ENCODE measurements around the gene ARID1B. TPM values are rescaled to one million over a fixed set of nuclear protein-coding genes. Genes with fewer than 3 reads are reported as not detected.

ARID1B gene
- total and polyA plus RNA-seq, 9 of the 15 experiments (the other 6 are each of a cell fraction or from before 2014, with no cell fraction given), result 12.5 to 50.5 (median 25.8) TPM

- peaks cover 19% of the 10 kb centered on the region for H3K79me2 ChIP-seq (ENCODE audit: control insufficient read depth, insufficient read depth, low read length)
- FAIRE-seq, result no peak
- CTCF ChIA-PET (ENCODE audit: low intra/inter-chr PET ratio), result no interaction called here
These were observed 154.1 kb downstream of the ARID1B start for GRCh38 chr6:156931283-156931682.

More at GRCh38 chr6:156931283-156931682, 154.1 kb downstream of the ARID1B start:
- no peaks in the 10 kb centered on the region for H3K9me3 ChIP-seq (replicated peaks; ENCODE audit: control insufficient read depth, insufficient read depth, low read depth, low read length)
- POLR2A ChIA-PET, result interaction anchor here (0.6 to 0.7 kb wide), 2 partner anchors 12 to 540 kb away, joined by 3 read pairs; no protein-coding TSS in a partner anchor
- H3K4me3 ChIP-seq, result no peak overlapping the region
- peaks cover 6% of the 10 kb centered on the region; the same call in 1 of the 3 replicates for H3K36me3 ChIP-seq (ENCODE audit: control insufficient read depth, insufficient read depth, low read length)
- no peak overlapping the region for H3K9ac ChIP-seq (ENCODE audit: insufficient read depth in 1 of 2, low read depth in 2 of 2, low read length in 2 of 2)
- H3K4me1 ChIP-seq (replicated peaks in 1 of 2; ENCODE audit: control insufficient read depth in 2 of 2, insufficient read depth in 2 of 2, low read length in 2 of 2), result peaks cover 0 to 5% of the 10 kb centered on the region in 2 experiments; a peak in 1 of 5 replicates
- TF ChIP-seq USF1 (CRISPR knock-in tag; IDR thresholded peaks at IDR 0.05) (no peak), POLR3G (IDR thresholded peaks at IDR 0.05; ENCODE audit: extremely low read depth, insufficient read length, insufficient replicate concordance) (no peak), SLC30A9 (CRISPR knock-in tag; IDR thresholded peaks at IDR 0.05) (no peak), MED1 (CRISPR knock-in tag; IDR thresholded peaks at IDR 0.05; ENCODE audit: borderline replicate concordance) (no peak), DACH1 (IDR thresholded peaks at IDR 0.05; ENCODE audit: partially characterized antibody) (no peak), KHSRP (IDR thresholded peaks at IDR 0.05) (no peak), HMGN3 (IDR thresholded peaks at IDR 0.05; ENCODE audit: borderline replicate concordance, extremely low read depth, insufficient read length, low read depth, low read length) (no peak), SIN3B (IDR thresholded peaks at IDR 0.05; ENCODE audit: low read depth) (no peak), DNMT1 (IDR thresholded peaks at IDR 0.05) (no peak)
- no peak overlapping the region for H3K4me2 ChIP-seq (ENCODE audit: insufficient read depth, low read length)
- H3K9me1 ChIP-seq (ENCODE audit: control insufficient read depth, insufficient read depth, low read length), result peaks cover 3% of the 10 kb centered on the region
- H3K27me3 ChIP-seq (ENCODE audit: control insufficient read depth in 2 of 2, insufficient read depth in 2 of 2, low read length in 2 of 2), result no peaks in the 10 kb centered on the region
- no peak for DNase-seq (ENCODE audit: extremely low read depth in 1 of 4, low spot score in 3 of 4)
- no peaks in the 10 kb centered on the region for H4K20me1 ChIP-seq (replicated peaks; ENCODE audit: control insufficient read depth, insufficient read depth, low read length)
- no peak for ATAC-seq
- BruUV-seq (replicated peaks), result no TSS peak
- WGBS (ENCODE audit: insufficient coverage, low coverage, missing lambda C conversion rate), result 98% methylated on average over 3 of the region's 3 CpGs
- H2AFZ ChIP-seq (ENCODE audit: low read depth, low read length), result no peak overlapping the region
- H3K27ac ChIP-seq (ENCODE audit: extremely low read depth, low read depth, low read length), result no peak overlapping the region
- intact Hi-C loops (cut with micrococcal nuclease) (no loop called here), in situ Hi-C loops (cut with MboI) (no loop called here)
